Measurements from ENCODE around the gene MRPL47. TPM values are rescaled to one million over a fixed set of nuclear protein-coding genes. Genes with fewer than 3 reads are reported as not detected.

The MRPL47 gene
- total RNA-seq, 4 donors from 2014 or later: 22.6 to 32.6 (median 28.6) TPM

DNA sequence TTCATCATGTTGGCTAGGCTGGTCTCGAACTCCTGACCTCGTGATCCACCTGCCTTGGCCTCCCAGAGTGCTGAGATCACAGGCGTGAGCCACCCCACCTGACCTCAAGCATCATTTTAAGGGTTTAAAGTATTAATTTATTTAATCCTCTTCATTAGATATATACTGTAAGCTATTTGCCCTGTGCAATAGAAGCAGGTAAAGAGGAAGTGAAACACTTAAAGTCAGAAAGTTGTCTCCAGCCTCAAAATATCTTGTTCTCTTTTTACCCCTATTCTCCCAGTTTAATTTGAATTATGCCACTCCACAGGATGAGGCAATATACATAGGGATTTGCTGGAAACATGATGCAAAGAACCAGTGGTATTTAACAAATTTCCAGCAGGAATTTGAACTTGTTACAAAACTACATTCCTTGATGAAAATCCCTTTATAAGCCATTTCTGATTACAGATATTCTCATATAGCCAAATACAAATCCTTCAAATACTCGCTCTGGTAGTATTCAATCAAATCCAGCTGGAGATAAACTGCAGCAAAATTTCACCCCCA lies 2.2 kb upstream of the MRPL47 start:
- WGBS, 2 donors: 85 to 87% methylated on average over 4 of the region's 4 CpGs
- Histone ChIP-seq H3K27ac (no peak overlapping the region), H3K4me1 (peaks cover 11 to 43% (median 23%) of the 10 kb centered on the region in 3 donors), H3K27me3 (no peaks in the 10 kb centered on the region), H3K36me3 (peaks cover 0 to 32% (median under 1%) of the 10 kb centered on the region in 3 donors), H3K9me3 (no peaks in the 10 kb centered on the region), H3K4me3 (no peak overlapping the region)
- no peak for DNase-seq
- intact Hi-C loops (cut with DNase I): no loop called here
- TF ChIP-seq, protein P1, sequence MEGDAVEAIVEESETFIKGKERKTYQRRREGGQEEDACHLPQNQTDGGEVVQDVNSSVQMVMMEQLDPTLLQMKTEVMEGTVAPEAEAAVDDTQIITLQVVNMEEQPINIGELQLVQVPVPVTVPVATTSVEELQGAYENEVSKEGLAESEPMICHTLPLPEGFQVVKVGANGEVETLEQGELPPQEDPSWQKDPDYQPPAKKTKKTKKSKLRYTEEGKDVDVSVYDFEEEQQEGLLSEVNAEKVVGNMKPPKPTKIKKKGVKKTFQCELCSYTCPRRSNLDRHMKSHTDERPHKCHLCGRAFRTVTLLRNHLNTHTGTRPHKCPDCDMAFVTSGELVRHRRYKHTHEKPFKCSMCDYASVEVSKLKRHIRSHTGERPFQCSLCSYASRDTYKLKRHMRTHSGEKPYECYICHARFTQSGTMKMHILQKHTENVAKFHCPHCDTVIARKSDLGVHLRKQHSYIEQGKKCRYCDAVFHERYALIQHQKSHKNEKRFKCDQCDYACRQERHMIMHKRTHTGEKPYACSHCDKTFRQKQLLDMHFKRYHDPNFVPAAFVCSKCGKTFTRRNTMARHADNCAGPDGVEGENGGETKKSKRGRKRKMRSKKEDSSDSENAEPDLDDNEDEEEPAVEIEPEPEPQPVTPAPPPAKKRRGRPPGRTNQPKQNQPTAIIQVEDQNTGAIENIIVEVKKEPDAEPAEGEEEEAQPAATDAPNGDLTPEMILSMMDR (IDR thresholded peaks at IDR 0.05): no peak
- TF ChIP-seq POLR2A (IDR thresholded peaks at IDR 0.05): no peak

DNA sequence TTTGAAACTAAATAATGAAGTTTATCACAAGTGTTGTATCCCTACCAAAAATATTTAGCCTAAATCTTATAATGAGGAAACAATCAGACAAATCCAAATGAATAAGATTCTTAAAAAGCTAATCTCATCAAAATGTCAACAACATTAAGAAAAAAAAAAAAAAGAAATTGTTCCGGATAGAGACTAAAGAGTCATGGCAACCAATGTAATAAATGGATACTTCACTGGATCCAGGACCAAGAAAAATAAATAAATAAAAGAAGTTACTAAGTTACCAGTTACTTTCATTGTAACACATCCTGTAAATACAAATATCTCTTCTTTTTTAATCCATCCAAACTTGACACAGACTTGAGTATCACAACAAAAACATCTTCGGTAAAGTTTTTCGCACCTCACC lies 607 bp downstream of the MRPL47 start:
- Histone ChIP-seq H3K27ac (peak overlapping the region; percentile 93 to 98 (median 94)), H3K4me3 (peak overlapping the region; percentile 66 to 98 (median 88)), H3K27me3 (no peaks in the 10 kb centered on the region), H3K36me3 (peaks cover 0 to 49% (median 7%) of the 10 kb centered on the region in 3 donors), H3K9me3 (no peaks in the 10 kb centered on the region), H3K4me1 (peaks cover 11 to 40% (median 23%) of the 10 kb centered on the region in 3 donors)
- intact Hi-C loops (cut with DNase I): no loop called here
- no peak for DNase-seq
- 0% methylated on average over 3 of the region's 3 CpGs for WGBS, 2 donors
- TF ChIP-seq, protein P1 (IDR thresholded peaks at IDR 0.05): no peak
- TF ChIP-seq POLR2A (IDR thresholded peaks at IDR 0.05): no peak

DNA sequence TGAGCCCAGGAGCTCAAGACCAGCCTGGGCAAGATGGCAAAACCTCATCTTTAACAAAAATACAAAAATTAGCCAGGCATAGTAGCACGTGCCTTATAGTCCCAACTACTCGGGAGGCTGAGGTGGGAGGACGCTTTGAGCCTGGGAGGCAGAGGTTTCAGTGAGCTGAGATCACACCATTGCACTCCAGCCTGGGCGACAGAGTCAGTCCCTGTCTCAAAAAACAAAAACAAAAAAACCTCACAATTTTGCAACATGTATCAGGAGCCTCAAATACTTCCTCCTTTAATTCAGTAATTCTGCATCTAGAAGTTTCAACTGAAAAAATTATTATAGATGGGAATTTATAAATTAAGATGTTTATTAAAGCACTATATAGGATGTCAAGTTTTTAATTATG lies 1.1 kb downstream of the MRPL47 start:
- peak overlapping the region in 2 of 4 donors; percentile 66 to 95 for H3K4me3 ChIP-seq
- 71 to 81% methylated on average over 4 of the region's 4 CpGs for WGBS, 2 donors
- intact Hi-C loops (cut with DNase I): no loop called here
- H3K36me3 ChIP-seq: peaks cover 4 to 53% (median 7%) of the 10 kb centered on the region in 3 donors
- no peaks in the 10 kb centered on the region for H3K27me3 ChIP-seq
- no peak overlapping the region for H3K27ac ChIP-seq
- no peaks in the 10 kb centered on the region for H3K9me3 ChIP-seq
- DNase-seq: no peak
- peaks cover 11 to 40% (median 23%) of the 10 kb centered on the region in 3 donors for H3K4me1 ChIP-seq
- no peak for TF ChIP-seq POLR2A (IDR thresholded peaks at IDR 0.05)
- TF ChIP-seq, protein P1 (IDR thresholded peaks at IDR 0.05): no peak

DNA sequence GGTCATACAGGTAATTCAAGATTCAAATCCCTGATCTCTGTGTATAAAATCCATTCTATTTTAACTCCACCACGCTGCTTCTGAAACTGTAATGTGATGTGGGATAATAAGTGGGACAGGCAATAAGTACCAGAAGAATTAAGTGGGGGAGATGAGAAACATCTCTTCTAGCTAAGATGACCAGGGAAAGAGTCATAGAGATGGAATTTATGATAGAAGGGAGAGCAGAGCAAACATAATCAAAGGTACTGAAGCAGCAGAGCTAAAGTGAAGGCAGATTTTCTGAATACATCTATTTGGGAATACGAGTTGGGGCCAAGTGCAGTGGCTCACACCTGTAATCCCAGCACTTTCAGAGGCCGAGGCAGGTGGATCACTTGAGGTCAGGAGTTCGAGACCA lies 4.9 kb downstream of the MRPL47 start:
- Histone ChIP-seq H3K27ac (no peak overlapping the region), H3K4me1 (peaks cover 0 to 19% (median 10%) of the 10 kb centered on the region in 3 donors), H3K9me3 (no peaks in the 10 kb centered on the region), H3K4me3 (no peak overlapping the region), H3K36me3 (peaks cover 7 to 80% (median 12%) of the 10 kb centered on the region in 3 donors), H3K27me3 (no peaks in the 10 kb centered on the region)
- 95 to 96% methylated on average over 4 of the region's 4 CpGs for WGBS, 2 donors
- intact Hi-C loops (cut with DNase I): no loop called here
- DNase-seq: no peak
- TF ChIP-seq, protein P1 (IDR thresholded peaks at IDR 0.05): no peak
- TF ChIP-seq POLR2A (IDR thresholded peaks at IDR 0.05): no peak

DNA sequence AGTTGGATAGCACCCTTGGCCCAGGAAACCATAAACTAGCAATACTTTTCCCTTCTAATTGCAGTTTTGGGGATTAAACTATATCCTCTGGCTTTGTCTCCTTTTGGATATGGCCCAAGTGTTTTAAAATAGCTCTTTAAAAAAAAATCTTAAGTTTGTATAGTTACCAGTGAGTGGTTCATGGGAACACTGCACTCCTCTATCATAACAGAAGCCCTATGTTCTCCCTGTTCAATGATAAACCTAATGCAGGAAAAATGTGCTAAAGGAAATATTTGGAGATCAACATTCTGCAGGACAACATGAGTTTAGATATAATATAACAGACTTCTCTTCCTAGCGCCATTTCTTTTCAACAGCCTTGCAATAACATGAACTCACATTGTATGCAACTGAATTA lies 13.1 kb downstream of the MRPL47 start:
- H3K4me1 ChIP-seq: no peaks in the 10 kb centered on the region
- H3K27me3 ChIP-seq: no peaks in the 10 kb centered on the region
- intact Hi-C loops (cut with DNase I): no loop called here
- no peaks in the 10 kb centered on the region for H3K9me3 ChIP-seq
- no peak overlapping the region for H3K27ac ChIP-seq
- H3K4me3 ChIP-seq: no peak overlapping the region
- H3K36me3 ChIP-seq: peaks cover 0 to 100% (median 53%) of the 10 kb centered on the region in 3 donors
- TF ChIP-seq, protein P1 (IDR thresholded peaks at IDR 0.05): no peak
- TF ChIP-seq POLR2A (IDR thresholded peaks at IDR 0.05): no peak
- WGBS, 2 donors: 83 to 88% methylated on average over 1 of the region's 1 CpG
- DNase-seq: no peak

Data from esophagus squamous epithelium (tissue), 5 donors.